Loucy (cell line): Measurements from ENCODE around the gene GNAZ.
"Not testable (repeated sequence)": the region's sequence is repeated elsewhere in the genome, so short reads cannot be mapped to it uniquely, and the experiment has no call there.

ENCODE experiments used
- H2AFZ ChIP-seq: fragments of 200-600 bp; sonication (generic); 2 replicates; pipeline ENCODE4 v1.6.0; 2016; ENCODE audit warnings: antibody characterized with exemption, mild to moderate bottlenecking, low read length, moderate library complexity
- H3F3A ChIP-seq: fragments of 200-600 bp; 2 replicates; pipeline ENCODE4 v1.6.0; 2016; ENCODE audit warnings: antibody characterized with exemption, low read depth, mild to moderate bottlenecking
- H3K27me3 ChIP-seq: fragments of 200-600 bp; sonication (generic); 2 replicates; pipeline ENCODE4 v1.6.1; 2014; ENCODE audit warnings: low read length, mild to moderate bottlenecking; ENCODE audit not compliant: insufficient read depth, poor library complexity, severe bottlenecking
- H3K36me3 ChIP-seq: fragments of 200-600 bp; sonication (generic); 2 replicates; pipeline ENCODE4 v1.6.1; 2016; ENCODE audit warnings: low read length; ENCODE audit not compliant: insufficient read depth
- H3K4me1 ChIP-seq: fragments of 200-600 bp; sonication (generic); 2 replicates; pipeline ENCODE4 v1.5.1; 2014; ENCODE audit warnings: low read length, mild to moderate bottlenecking; ENCODE audit not compliant: insufficient read depth, poor library complexity, severe bottlenecking
- H3K4me2 ChIP-seq: fragments of 200-600 bp; sonication (generic); 2 replicates; pipeline ENCODE4 v1.6.0; 2014; ENCODE audit warnings: antibody characterized with exemption, low read length, low read depth, mild to moderate bottlenecking; ENCODE audit not compliant: poor library complexity, severe bottlenecking
- H3K4me3 ChIP-seq: fragments of 200-600 bp; sonication (generic); 2 replicates; pipeline ENCODE4 v1.5.1; 2014; ENCODE audit warnings: low read length, mild to moderate bottlenecking, mixed read lengths; ENCODE audit not compliant: poor library complexity, severe bottlenecking
- H3K79me2 ChIP-seq: fragments of 200-600 bp; sonication (generic); 2 replicates; pipeline ENCODE4 v1.6.1; 2014; ENCODE audit warnings: low read length; ENCODE audit not compliant: insufficient read depth
- H3K9ac ChIP-seq: fragments of 200-600 bp; sonication (generic); 2 replicates; pipeline ENCODE4 v1.6.0; 2014; ENCODE audit warnings: mild to moderate bottlenecking, low read depth, low read length, moderate library complexity; ENCODE audit not compliant: poor library complexity, severe bottlenecking
- H3K9me2 ChIP-seq: fragments of 200-600 bp; sonication (generic); replicated peaks from 2 replicates; pipeline ENCODE4 v1.6.1; 2016; ENCODE audit warnings: low read depth, low read length, mixed read lengths
- H3K9me3 ChIP-seq: fragments of 200-600 bp; sonication (generic); 2 replicates; pipeline ENCODE4 v1.6.1; 2014; ENCODE audit warnings: mild to moderate bottlenecking, antibody characterized with exemption, low read length, low read depth; ENCODE audit not compliant: insufficient read depth
- H4K20me1 ChIP-seq: fragments of 200-600 bp; sonication (generic); 2 replicates; pipeline ENCODE4 v1.6.0; 2014; ENCODE audit warnings: antibody characterized with exemption, low read length, mild to moderate bottlenecking; ENCODE audit not compliant: insufficient read depth, poor library complexity, severe bottlenecking
- CTCF ChIP-seq: fragments of 200-600 bp; sonication (generic); conservative IDR thresholded peaks from 2 replicates; pipeline ENCODE4 v1.5.1; 2014; ENCODE audit warnings: mild to moderate bottlenecking, antibody characterized with exemption, low read length
- EZH2phosphoT487 ChIP-seq: fragments of 200-600 bp; IDR thresholded peaks from 2 replicates; pipeline ENCODE4 v1.6.1; 2018; ENCODE audit warnings: antibody characterized with exemption, mild to moderate bottlenecking, moderate library complexity, borderline replicate concordance

GNAZ gene

GRCh38 chr22:23131931-23132330 lies 61.6 kb downstream of the GNAZ start:
- Histone ChIP-seq H3K9ac (no peak overlapping the region), H3K36me3 (no peaks in the 10 kb centered on the region), H3K4me3 (no peak overlapping the region), H3K27me3 (no peaks in the 10 kb centered on the region), H3K9me2 (no peaks in the 10 kb centered on the region), H4K20me1 (no peaks in the 10 kb centered on the region), H2AFZ (no peak overlapping the region), H3K9me3 (no peaks in the 10 kb centered on the region), H3K79me2 (no peaks in the 10 kb centered on the region), H3K4me2 (no peak overlapping the region), H3F3A (no peaks in the 10 kb centered on the region), H3K4me1 (peaks cover 20% of the 10 kb centered on the region)
- TF ChIP-seq CTCF (no peak), EZH2phosphoT487 (no peak)

- H3K79me2 ChIP-seq = no peaks in the 10 kb centered on the region
- no peak overlapping the region for H3K9ac ChIP-seq
- H3K4me3 ChIP-seq = no peak overlapping the region
- H4K20me1 ChIP-seq = no peaks in the 10 kb centered on the region
- TF ChIP-seq CTCF = no peak
- no peak for TF ChIP-seq EZH2phosphoT487
- H3K4me1 ChIP-seq = peaks cover 25% of the 10 kb centered on the region
- H3K36me3 ChIP-seq = no peaks in the 10 kb centered on the region
- H3K4me2 ChIP-seq = no peak overlapping the region
- no peaks in the 10 kb centered on the region for H3K9me3 ChIP-seq
- H3F3A ChIP-seq = 0 out of 2 replicates have a peak, but pooled peaks cover 1% of the 10 kb centered on the region
- H3K27me3 ChIP-seq = no peaks in the 10 kb centered on the region
- H3K9me2 ChIP-seq = no peaks in the 10 kb centered on the region
- H2AFZ ChIP-seq = no peak overlapping the region
These were observed 62.2 kb downstream of the GNAZ start for GRCh38 chr22:23132376-23133091.

GRCh38 chr22:23133922-23134321 lies 63.6 kb downstream of the GNAZ start:
- Histone ChIP-seq H3K9me3 (no peaks in the 10 kb centered on the region), H3K4me1 (peaks cover 38% of the 10 kb centered on the region), H3K4me3 (no peak overlapping the region), H3K9ac (no peak overlapping the region), H3K27me3 (no peaks in the 10 kb centered on the region), H3K4me2 (no peak overlapping the region), H4K20me1 (no peaks in the 10 kb centered on the region), H3K79me2 (no peaks in the 10 kb centered on the region), H3K36me3 (no peaks in the 10 kb centered on the region), H3F3A (0 out of 2 replicates have a peak, but pooled peaks cover 7% of the 10 kb centered on the region), H2AFZ (no peak overlapping the region), H3K9me2 (no peaks in the 10 kb centered on the region)
- TF ChIP-seq EZH2phosphoT487 (no peak), CTCF (no peak)

GRCh38 chr22:23136991-23137390 lies 66.7 kb downstream of the GNAZ start:
- not testable (repeated sequence) for H3F3A ChIP-seq, H3K27me3 ChIP-seq, H3K79me2 ChIP-seq, H4K20me1 ChIP-seq, H3K9me2 ChIP-seq, H3K4me3 ChIP-seq, H3K36me3 ChIP-seq, H3K9me3 ChIP-seq, H2AFZ ChIP-seq
- peak overlapping the region; percentile 64 for H3K9ac ChIP-seq
- H3K4me1 ChIP-seq = peaks cover 46% of the 10 kb centered on the region
- H3K4me2 ChIP-seq = peak overlapping the region; percentile 78
